Upper lobe of right lung (tissue), 1 donor: Measurements from ENCODE around the gene SSPN. TPM values are rescaled to one million over a fixed set of nuclear protein-coding genes. Genes with fewer than 3 reads are reported as not detected.

ENCODE experiments used
- ATAC-seq: fragments of 200-7000 bp; cut with Tn5 transposase; one replicate; pipeline ENCODE4 v1.9.1; 2020; ENCODE audit warnings: mild to moderate bottlenecking, moderate library complexity
- DNase-seq: peaks from one replicate; pipeline ENCODE4 v3.0.0-alpha.2; 2020
- H3K27ac ChIP-seq: fragments of 200-600 bp; one replicate; pipeline ENCODE4 v1.8.0; 2022
- H3K27me3 ChIP-seq: fragments of 200-600 bp; one replicate; pipeline ENCODE4 v1.8.0; 2022; ENCODE audit warnings: mild to moderate bottlenecking
- H3K36me3 ChIP-seq: fragments of 200-600 bp; one replicate; pipeline ENCODE4 v1.8.0; 2022
- H3K4me1 ChIP-seq: fragments of 200-600 bp; one replicate; pipeline ENCODE4 v1.8.0; 2022
- H3K4me3 ChIP-seq: fragments of 200-600 bp; one replicate; pipeline ENCODE4 v1.8.0; 2022; ENCODE audit warnings: mild to moderate bottlenecking
- H3K9me3 ChIP-seq: fragments of 200-600 bp; one replicate; pipeline ENCODE4 v1.8.0; 2022
- intact Hi-C: fragments of 100-400 bp; cut with DNase I; formaldehyde crosslinking; loops from one replicate; pipeline ENCODE4 v1.11.0; 2022
- total RNA-seq: library from RNA; stranded (reverse); fragmentation: NEBNext Ultra II Directional; extraction: Animal tissue kit (Norgen Biotek cat#: 25700); gene quantifications from one replicate; pipeline ENCODE4 v1.2.1, GENCODE V29; 2021
- TF ChIP-seq, protein P1 (sequence below): fragments of 200-600 bp; IDR thresholded peaks from one replicate; pipeline ENCODE4 v1.8.0; 2022; ENCODE audit warnings: antibody characterized with exemption
- donor health status: DM: no; HTN: yes; CAD: no; lungs with severe emphysema.

Gene SSPN
- total RNA-seq, 1 donor from 2014 or later, result 15.6 TPM

DNA sequence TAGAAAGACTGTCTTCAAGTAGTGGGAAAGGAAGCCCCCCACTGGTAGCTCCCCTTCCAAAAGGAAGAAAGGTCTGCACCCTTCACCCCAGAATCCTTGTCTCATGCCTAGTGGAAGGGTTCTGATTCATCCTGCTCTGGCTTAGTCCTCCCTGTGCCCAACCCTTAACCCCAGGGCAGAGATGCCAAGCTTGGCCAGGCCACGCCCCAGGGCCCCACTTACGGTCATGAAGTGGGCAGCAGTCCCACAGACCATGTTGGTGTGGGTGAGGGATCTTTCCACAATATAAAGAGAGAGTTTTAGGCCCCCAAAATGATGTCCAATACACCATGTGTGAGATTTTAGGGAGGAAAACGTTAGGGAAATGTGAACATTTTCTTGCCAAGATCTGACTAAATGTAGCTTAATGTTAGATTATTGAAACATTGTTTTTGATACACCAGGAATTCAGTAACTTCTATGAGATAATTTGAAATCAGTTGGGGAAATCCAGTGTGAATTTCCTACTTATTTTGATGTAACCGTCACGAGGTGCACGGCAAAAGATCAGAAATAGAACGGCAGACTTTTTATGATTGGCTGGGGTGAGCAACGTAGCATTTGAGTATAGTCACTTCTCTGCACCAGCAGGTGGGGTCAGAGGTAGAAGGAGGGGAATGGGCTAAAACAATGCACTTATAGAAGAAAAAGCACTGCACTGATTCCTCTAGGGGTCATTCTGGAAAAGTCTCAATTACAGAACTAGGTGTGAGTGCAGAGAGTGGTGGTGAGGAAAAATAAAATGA, 8.2 kb upstream of the SSPN start:
- ATAC-seq (no peak), DNase-seq (no peak)
- Histone ChIP-seq H3K4me1 (no peaks in the 10 kb centered on the region), H3K4me3 (no peak overlapping the region), H3K27ac (no peak overlapping the region), H3K36me3 (no peaks in the 10 kb centered on the region), H3K27me3 (no peaks in the 10 kb centered on the region), H3K9me3 (no peaks in the 10 kb centered on the region)
- TF ChIP-seq, protein P1, sequence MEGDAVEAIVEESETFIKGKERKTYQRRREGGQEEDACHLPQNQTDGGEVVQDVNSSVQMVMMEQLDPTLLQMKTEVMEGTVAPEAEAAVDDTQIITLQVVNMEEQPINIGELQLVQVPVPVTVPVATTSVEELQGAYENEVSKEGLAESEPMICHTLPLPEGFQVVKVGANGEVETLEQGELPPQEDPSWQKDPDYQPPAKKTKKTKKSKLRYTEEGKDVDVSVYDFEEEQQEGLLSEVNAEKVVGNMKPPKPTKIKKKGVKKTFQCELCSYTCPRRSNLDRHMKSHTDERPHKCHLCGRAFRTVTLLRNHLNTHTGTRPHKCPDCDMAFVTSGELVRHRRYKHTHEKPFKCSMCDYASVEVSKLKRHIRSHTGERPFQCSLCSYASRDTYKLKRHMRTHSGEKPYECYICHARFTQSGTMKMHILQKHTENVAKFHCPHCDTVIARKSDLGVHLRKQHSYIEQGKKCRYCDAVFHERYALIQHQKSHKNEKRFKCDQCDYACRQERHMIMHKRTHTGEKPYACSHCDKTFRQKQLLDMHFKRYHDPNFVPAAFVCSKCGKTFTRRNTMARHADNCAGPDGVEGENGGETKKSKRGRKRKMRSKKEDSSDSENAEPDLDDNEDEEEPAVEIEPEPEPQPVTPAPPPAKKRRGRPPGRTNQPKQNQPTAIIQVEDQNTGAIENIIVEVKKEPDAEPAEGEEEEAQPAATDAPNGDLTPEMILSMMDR, result no peak
- intact Hi-C loops, result no loop called here

DNA sequence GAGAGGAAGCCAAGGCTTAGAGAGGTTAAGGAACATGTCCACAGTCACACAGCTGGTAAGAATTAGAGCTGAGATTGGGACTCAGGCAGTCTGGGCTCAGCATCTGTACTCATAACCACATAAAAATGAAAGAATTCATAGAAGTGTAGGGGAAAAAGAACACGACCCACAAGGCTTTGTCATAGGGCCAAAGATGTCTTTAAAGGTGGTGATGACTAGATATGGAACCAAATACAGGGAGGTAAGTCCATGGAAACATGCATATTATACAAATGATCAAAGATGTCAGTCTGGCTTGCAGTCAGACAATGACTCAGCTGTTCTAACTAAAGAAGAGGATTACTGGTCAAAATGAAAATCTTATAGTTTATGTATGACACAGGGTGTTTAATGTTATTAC, 7.2 kb upstream of the SSPN start:
- ATAC-seq, result no peak
- Histone ChIP-seq H3K27ac (no peak overlapping the region), H3K36me3 (no peaks in the 10 kb centered on the region), H3K4me1 (no peaks in the 10 kb centered on the region), H3K9me3 (no peaks in the 10 kb centered on the region), H3K27me3 (no peaks in the 10 kb centered on the region), H3K4me3 (no peak overlapping the region)
- intact Hi-C loops, result no loop called here
- TF ChIP-seq, protein P1, result no peak
- no peak for DNase-seq

DNA sequence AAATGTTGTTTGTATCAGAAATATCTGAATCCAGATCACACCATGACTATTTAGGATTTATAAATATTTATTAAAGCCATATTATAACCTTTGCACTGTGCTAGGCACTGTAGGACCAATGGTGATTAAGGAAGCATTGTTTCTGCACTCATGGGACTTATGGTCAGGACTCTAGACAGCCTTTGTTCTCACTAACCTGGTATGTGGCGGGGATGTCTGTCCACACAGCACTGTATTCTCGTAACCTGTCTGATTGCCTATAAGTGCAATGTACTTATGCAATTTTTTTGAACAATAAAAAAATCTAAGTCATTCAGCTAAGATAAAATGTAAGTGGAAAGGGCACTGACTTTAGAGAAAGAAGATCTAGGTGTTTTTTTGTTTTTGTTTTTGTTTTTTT, 6.7 kb upstream of the SSPN start:
- TF ChIP-seq, protein P1, result no peak
- intact Hi-C loops, result no loop called here
- H3K27me3 ChIP-seq, result no peaks in the 10 kb centered on the region
- DNase-seq (no peak), ATAC-seq (no peak)
- H3K4me1 ChIP-seq, result no peaks in the 10 kb centered on the region
- H3K9me3 ChIP-seq, result no peaks in the 10 kb centered on the region
- no peak overlapping the region for H3K27ac ChIP-seq
- H3K36me3 ChIP-seq, result no peaks in the 10 kb centered on the region
- H3K4me3 ChIP-seq, result no peak overlapping the region

DNA sequence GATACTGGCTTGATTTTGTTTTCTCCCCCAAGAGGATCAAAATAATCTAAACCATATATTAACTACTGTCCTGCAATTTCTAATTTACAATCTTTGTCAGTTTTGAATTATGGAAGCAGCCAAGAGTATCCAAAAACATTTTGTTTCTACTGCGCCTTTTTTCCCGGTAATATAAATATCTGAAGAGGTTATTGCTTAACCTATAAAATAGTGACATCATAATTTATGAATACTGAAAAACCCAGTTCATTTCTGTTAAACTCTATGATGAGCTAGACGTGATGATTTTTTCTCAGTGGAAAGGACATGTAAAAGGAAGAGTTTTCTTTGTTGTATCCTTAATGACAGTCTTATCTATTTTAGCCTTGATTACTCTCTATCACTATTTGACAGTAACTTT, 3.2 kb upstream of the SSPN start:
- no peaks in the 10 kb centered on the region for H3K4me1 ChIP-seq
- ATAC-seq, result no peak
- no peak overlapping the region for H3K4me3 ChIP-seq
- H3K27ac ChIP-seq, result no peak overlapping the region
- intact Hi-C loops, result no loop called here
- no peaks in the 10 kb centered on the region for H3K36me3 ChIP-seq
- H3K27me3 ChIP-seq, result no peaks in the 10 kb centered on the region
- TF ChIP-seq, protein P1, result no peak
- no peaks in the 10 kb centered on the region for H3K9me3 ChIP-seq
- DNase-seq, result no peak

DNA sequence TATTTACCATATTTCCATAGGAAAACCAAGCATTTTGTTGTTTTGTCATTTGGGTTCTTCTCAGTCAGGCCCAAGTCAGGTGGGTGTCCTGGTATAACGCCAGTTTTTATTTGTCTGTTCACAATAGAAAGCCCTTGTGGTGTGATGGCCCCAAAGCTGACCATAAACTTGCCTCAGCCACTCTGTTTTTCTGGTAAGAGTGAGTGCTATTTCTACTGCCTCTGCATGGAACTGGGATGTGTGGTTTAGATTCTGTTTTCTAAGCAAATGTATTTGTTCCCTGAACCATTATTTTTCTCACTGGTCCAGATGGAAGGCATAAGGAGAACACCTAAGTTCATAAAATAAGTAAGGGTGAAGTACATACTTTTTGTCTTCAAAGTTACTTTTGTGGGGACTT, 1.8 kb upstream of the SSPN start:
- Histone ChIP-seq H3K27me3 (no peaks in the 10 kb centered on the region), H3K9me3 (no peaks in the 10 kb centered on the region), H3K27ac (no peak overlapping the region), H3K36me3 (no peaks in the 10 kb centered on the region), H3K4me1 (no peaks in the 10 kb centered on the region), H3K4me3 (no peak overlapping the region)
- intact Hi-C loops, result no loop called here
- no peak for DNase-seq
- no peak for ATAC-seq
- TF ChIP-seq, protein P1, result no peak
